Body of pancreas (tissue), 4 donors: ENCODE results near the gene ONECUT1. TPM values are rescaled to one million over a fixed set of nuclear protein-coding genes. Genes with fewer than 3 reads are reported as not detected.

Source experiments
- ATAC-seq: fragments of 150-250 bp; one replicate; pipeline ENCODE4 v1.9.1; 2016
- DNase-seq, 4 donors: peaks; one replicate each; pipeline ENCODE4 v3.0.0-alpha.2; 2019
- H3K27ac ChIP-seq, 4 donors: fragments of 200-600 bp; sonication (generic); 1 replicate in 3 of 4; 2 replicates in 1 of 4; pipeline versions ENCODE4 v1.5.1 to v1.6.1; 2016 to 2019; ENCODE audit warnings: mild to moderate bottlenecking in 1 of 4, mixed read lengths in 1 of 4, moderate library complexity in 1 of 4
- H3K27me3 ChIP-seq, 2 donors: fragments of 200-600 bp; sonication (generic); one replicate each; pipeline ENCODE4 v1.6.0; 2016; ENCODE audit warnings: mild to moderate bottlenecking in 1 of 2
- H3K36me3 ChIP-seq, 2 donors: fragments of 200-600 bp; sonication (generic); replicated peaks in 1 of 2; 2 replicates each; pipeline ENCODE4 v1.5.1; 2016; ENCODE audit warnings: low read depth in 2 of 2; ENCODE audit not compliant: insufficient read depth in 1 of 2
- H3K4me1 ChIP-seq: fragments of 200-600 bp; sonication (generic); one replicate; pipeline ENCODE4 v1.6.0; 2016
- H3K4me3 ChIP-seq, 2 donors: fragments of 200-600 bp; sonication (generic); 1 replicate in 1 of 2; 2 replicates in 1 of 2; pipeline ENCODE4 v1.5.1; 2016 to 2019
- H3K9me3 ChIP-seq, 3 donors: fragments of 200-600 bp; sonication (generic); 1 replicate in 2 of 3; 2 replicates in 1 of 3; pipeline ENCODE4 v1.5.1; 2016
- CTCF ChIP-seq, 7 experiments: fragments of 450-650 bp in 4 of 7; fragments of 200-600 bp in 3 of 7; sonication (generic) in 3 of 7; IDR thresholded peaks; one replicate each; pipeline ENCODE4 v1.5.1; 2016 to 2019; ENCODE audit warnings: antibody characterized with exemption in 7 of 7
- POLR2A ChIP-seq, 3 donors: fragments of 450-650 bp; IDR thresholded peaks; one replicate each; pipeline ENCODE4 v1.6.1; 2016; ENCODE audit warnings: antibody characterized with exemption in 3 of 3, mild to moderate bottlenecking in 2 of 3
- WGBS, 2 donors: methylation state at CpG; one replicate each; pipeline ENCODE4 v1.1.5; 2017; 5-methylcytosine and 5-hydroxymethylcytosine counted together
- intact Hi-C: fragments of 100-400 bp; cut with DNase I; formaldehyde crosslinking; loops from one replicate; pipeline ENCODE4 v1.15.1; 2023
- total RNA-seq, 2 donors: library from RNA; depleted of rRNA; stranded (reverse); fragments of >200 nt; gene quantifications; one replicate each; pipeline ENCODE4 v1.1.0, GENCODE V29; 2016

ONECUT1 gene
- total RNA-seq, 2 donors from 2014 or later: 68.0 to 126 TPM

DNA sequence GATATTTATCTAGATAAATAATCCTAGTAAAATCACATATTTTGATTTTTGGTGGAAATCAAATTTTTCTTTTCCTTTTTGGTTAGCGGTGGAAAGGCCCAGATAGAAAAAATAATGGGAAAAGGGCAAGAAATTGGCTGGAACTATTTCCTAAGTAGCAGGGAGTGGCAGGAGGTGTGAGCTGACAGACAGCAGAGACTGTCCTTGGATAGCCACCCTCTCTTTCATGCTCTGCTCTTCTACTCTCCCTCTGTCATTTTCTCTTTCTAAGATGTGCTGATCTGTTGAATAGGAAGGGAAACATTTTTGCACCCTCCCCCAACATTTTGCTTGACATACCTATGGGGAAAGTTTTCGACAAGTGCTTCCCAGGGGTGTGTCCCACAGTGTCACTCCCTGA is 18.9 kb upstream of the ONECUT1 start:
- no peaks in the 10 kb centered on the region for H3K36me3 ChIP-seq
- DNase-seq (no peak), ATAC-seq (no peak)
- H3K4me3 ChIP-seq: no peak overlapping the region
- no peaks in the 10 kb centered on the region for H3K27me3 ChIP-seq
- TF ChIP-seq POLR2A (IDR thresholded peaks at IDR 0.05): no peak
- TF ChIP-seq CTCF (IDR thresholded peaks at IDR 0.05): no peak
- peaks cover 56% of the 10 kb centered on the region for H3K4me1 ChIP-seq
- 75 to 85% methylated on average over 2 of the region's 2 CpGs for WGBS, 2 donors
- no peaks in the 10 kb centered on the region for H3K9me3 ChIP-seq
- intact Hi-C loops: no loop called here
- no peak overlapping the region for H3K27ac ChIP-seq

GRCh38 chr15:52808441-52808840 is 18.3 kb upstream of the ONECUT1 start:
- Histone ChIP-seq H3K36me3 (no peaks in the 10 kb centered on the region), H3K27me3 (no peaks in the 10 kb centered on the region), H3K27ac (no peak overlapping the region), H3K4me1 (peaks cover 61% of the 10 kb centered on the region), H3K9me3 (no peaks in the 10 kb centered on the region), H3K4me3 (no peak overlapping the region)
- intact Hi-C loops: no loop called here
- no peak for ATAC-seq
- DNase-seq: no peak
- TF ChIP-seq CTCF (IDR thresholded peaks at IDR 0.05): no peak
- no peak for TF ChIP-seq POLR2A (IDR thresholded peaks at IDR 0.05)
- 57 to 65% methylated on average over 1 of the region's 1 CpG for WGBS, 2 donors

DNA sequence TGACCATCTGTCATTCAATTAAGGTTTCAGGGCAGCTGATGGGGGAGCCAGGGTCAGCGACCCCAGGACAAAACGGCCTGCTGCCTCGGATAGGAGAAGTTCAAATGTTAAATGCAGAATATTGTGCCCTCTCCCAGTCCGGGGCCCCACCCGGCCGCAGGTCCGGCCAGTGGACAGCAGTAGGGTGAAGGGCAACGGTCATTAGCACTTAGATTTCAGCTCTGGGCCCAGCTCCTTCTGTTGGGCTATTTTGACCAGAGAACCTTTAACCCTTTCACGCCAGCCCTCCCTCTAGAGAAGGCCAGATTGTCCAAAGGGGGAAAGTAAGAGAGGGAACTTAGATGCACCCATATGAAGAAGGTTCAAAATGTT is 16.1 kb upstream of the ONECUT1 start:
- H3K36me3 ChIP-seq: no peaks in the 10 kb centered on the region
- H3K27ac ChIP-seq: peak overlapping the region in 3 of 4 donors; percentile 77 to 92 (median 78)
- no peak for DNase-seq
- H3K9me3 ChIP-seq: no peaks in the 10 kb centered on the region
- no peaks in the 10 kb centered on the region for H3K27me3 ChIP-seq
- peaks cover 71% of the 10 kb centered on the region for H3K4me1 ChIP-seq
- intact Hi-C loops: no loop called here
- H3K4me3 ChIP-seq: no peak overlapping the region
- no peak for TF ChIP-seq POLR2A (IDR thresholded peaks at IDR 0.05)
- no peak for TF ChIP-seq CTCF (IDR thresholded peaks at IDR 0.05)
- ATAC-seq: no peak
- 29 to 39% methylated on average over 4 to 9 of the region's 9 CpGs for WGBS, 2 donors

DNA sequence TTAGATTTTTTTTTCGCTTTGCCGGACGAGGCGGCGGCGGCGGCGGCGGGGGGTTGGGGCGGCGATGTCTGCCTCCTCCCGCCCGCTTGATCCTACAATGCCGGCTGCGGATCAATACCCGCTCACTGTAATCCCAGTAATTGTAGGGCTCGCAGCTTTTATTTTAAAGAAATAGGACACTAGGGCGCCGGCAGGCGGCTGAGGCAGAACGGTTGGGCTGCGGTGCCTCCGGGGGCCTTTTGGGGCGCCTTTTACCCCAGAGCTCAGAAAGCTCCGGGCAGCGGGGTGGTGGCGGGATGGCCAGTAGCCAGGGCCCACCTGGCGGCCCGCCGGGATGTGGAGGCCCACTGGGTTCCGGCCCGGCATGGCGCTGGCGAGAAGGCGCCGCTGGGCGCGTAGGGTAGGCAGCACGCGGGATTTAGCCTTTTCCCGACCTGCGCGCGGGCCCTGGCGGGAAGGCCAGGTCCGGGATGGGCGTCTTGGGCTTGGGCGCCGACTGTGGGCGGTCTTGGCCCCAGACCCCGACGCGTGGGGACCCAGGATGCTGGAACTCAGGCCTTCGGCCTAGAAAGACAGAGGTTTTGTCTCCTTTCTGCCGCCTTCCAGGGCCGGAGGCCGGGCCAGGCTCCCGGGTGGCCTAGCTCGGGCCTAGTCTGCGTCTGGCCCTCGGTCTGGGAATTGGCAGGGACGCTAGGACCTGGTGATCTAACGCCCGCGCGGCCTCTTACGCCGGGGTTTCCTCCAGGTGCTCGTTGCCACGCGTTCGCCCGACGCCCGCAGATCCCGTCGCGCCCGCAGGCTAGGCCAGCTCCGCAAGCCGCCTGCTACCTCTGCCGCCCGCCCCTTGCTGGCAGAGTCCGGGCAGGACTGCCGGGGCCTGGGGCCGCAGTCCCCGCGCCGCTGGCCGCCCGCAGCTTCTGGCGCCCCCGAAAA is 15.5 kb upstream of the ONECUT1 start:
- ATAC-seq: peak; percentile 53
- H3K27ac ChIP-seq: peak overlapping the region; percentile 29 to 92 (median 78)
- no peak overlapping the region for H3K4me3 ChIP-seq
- no peaks in the 10 kb centered on the region for H3K36me3 ChIP-seq
- intact Hi-C loops: no loop called here
- peaks cover 65% of the 10 kb centered on the region for H3K4me1 ChIP-seq
- no peaks in the 10 kb centered on the region for H3K27me3 ChIP-seq
- TF ChIP-seq CTCF (IDR thresholded peaks at IDR 0.05) (peak in 4 of 7 experiments; percentile 33 to 45 (median 40)), POLR2A (IDR thresholded peaks at IDR 0.05) (peak in 2 of 3 donors; percentile 16 to 35)
- 34 to 52% methylated on average over 53 to 82 of the region's 93 CpGs for WGBS, 2 donors
- no peaks in the 10 kb centered on the region for H3K9me3 ChIP-seq
- DNase-seq: peak; percentile 43 to 61 (median 46)
